Muscle of leg (tissue), 11 donors: ENCODE data around the gene NASP. TPM values are rescaled to one million over a fixed set of nuclear protein-coding genes. Genes with fewer than 3 reads are reported as not detected.

Experiments
- DNase-seq: peaks from one replicate; pipeline ENCODE4 v3.0.0; 2013
- H3K27ac ChIP-seq: one replicate; pipeline ENCODE4 v1.5.1; 2013; ENCODE audit warnings: mild to moderate bottlenecking, low read length, control low read depth
- H3K27me3 ChIP-seq: one replicate; pipeline ENCODE4 v1.6.1; 2013; ENCODE audit warnings: low read length; ENCODE audit not compliant: control insufficient read depth, insufficient read depth
- H3K36me3 ChIP-seq: one replicate; pipeline ENCODE4 v1.6.1; 2013; ENCODE audit warnings: low read length; ENCODE audit not compliant: control insufficient read depth, insufficient read depth
- H3K4me1 ChIP-seq: one replicate; pipeline ENCODE4 v1.6.1; 2013; ENCODE audit warnings: low read length; ENCODE audit not compliant: control insufficient read depth, insufficient read depth
- H3K4me3 ChIP-seq: one replicate; pipeline ENCODE4 v1.5.1; 2013; ENCODE audit warnings: low read length, control low read depth
- H3K9me3 ChIP-seq: replicated peaks from 2 replicates; pipeline ENCODE4 v1.6.1; 2013; ENCODE audit warnings: low read depth, low read length; ENCODE audit not compliant: control insufficient read depth
- WGBS: methylation state at CpG from one replicate; pipeline ENCODE4 v1.1.5; 2013; ENCODE audit warnings: missing lambda C conversion rate; ENCODE audit not compliant: insufficient coverage; 5-methylcytosine and 5-hydroxymethylcytosine counted together
- polyA plus RNA-seq, 8 donors: library from polyadenylated mRNA; unstranded; fragments of 120-200 nt; gene quantifications; one replicate each; pipeline versions ENCODE4 v1.2.1 to v1.2.3, GENCODE V29; 2013; ENCODE audit warnings: inconsistent platforms in 1 of 8, low replicate concordance in 1 of 8; ENCODE audit not compliant: insufficient read length in 8 of 8, insufficient read depth in 1 of 8
- total RNA-seq: library from RNA; stranded (reverse); fragments of 120-200 nt; gene quantifications from one replicate; pipeline ENCODE4 v1.2.4, GENCODE V29; 2013

NASP gene
- total and polyA plus RNA-seq, 9 donors: 56.4 to 188 (median 158) TPM

DNA sequence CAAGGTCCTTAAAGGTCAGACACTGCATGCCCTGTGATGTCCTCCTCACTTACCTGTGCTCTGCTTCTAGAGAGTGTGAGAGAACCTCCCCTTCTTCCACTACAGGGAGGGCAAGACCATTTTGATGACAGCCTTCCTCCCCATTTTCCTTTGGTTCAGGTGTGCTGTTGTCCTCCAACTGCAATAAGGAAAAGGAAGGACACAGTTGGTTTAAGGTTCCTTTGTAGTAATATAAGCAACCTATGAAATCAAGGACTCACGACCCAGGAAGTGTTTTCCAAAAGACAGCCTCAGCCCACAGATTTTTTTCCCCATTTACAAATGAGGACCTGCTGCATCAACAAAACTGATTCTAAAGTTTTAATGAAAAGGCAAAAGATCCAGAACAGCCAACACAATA is 46.6 kb downstream of the NASP start:
- H3K4me1 ChIP-seq: no peaks in the 10 kb centered on the region
- DNase-seq: no peak
- H3K27ac ChIP-seq: no peak overlapping the region
- H3K9me3 ChIP-seq: no peaks in the 10 kb centered on the region
- no peak overlapping the region for H3K4me3 ChIP-seq
- H3K27me3 ChIP-seq: no peaks in the 10 kb centered on the region
- no CpG with 5 or more reads among the region's 1 CpG for WGBS
- peaks cover 71% of the 10 kb centered on the region for H3K36me3 ChIP-seq

DNA sequence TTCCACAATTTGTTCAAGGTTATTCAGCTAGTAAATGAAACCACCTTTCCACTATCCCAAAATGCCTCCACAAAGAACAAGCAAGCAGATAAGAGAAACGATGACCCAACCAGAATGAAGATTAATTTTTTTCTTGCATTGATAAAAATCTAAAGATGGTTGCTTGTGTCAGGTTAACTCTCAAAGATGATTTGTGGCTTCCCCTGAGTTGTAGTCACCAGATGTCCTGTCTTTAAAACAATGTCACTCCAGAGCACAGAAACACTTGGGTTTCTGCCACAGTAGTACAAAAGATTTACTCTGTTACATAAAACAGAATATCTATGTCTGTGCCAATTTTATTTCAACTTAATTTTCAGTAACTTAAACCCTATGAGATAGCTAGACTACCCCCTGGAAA is 51.4 kb downstream of the NASP start:
- no peak overlapping the region for H3K4me3 ChIP-seq
- no peak for DNase-seq
- no CpG with 5 or more reads among the region's 1 CpG for WGBS
- H3K9me3 ChIP-seq: no peaks in the 10 kb centered on the region
- peaks cover 60% of the 10 kb centered on the region for H3K36me3 ChIP-seq
- H3K4me1 ChIP-seq: no peaks in the 10 kb centered on the region
- H3K27ac ChIP-seq: no peak overlapping the region
- H3K27me3 ChIP-seq: no peaks in the 10 kb centered on the region

DNA sequence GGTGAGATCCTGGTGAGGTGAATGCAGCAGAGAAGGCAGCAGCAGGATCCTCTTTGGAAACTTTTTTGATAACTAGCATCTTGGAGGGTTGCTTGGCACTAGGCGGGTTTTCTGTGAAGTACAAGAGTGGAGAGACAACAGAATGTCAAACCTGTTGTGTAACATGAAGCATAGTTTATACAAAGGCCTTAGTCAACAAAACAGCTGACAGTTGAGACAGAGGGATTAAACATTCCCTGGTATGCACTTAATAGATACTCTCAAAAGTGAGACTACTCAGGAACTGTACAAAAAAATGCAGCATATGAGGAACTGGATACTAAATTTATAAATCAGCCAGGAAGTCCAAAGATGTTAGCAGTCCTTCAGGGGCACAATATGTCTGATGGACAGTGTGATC is 56.5 kb downstream of the NASP start:
- DNase-seq: no peak
- H3K4me3 ChIP-seq: no peak overlapping the region
- H3K36me3 ChIP-seq: peaks cover 47% of the 10 kb centered on the region
- no peaks in the 10 kb centered on the region for H3K27me3 ChIP-seq
- no peak overlapping the region for H3K27ac ChIP-seq
- no peaks in the 10 kb centered on the region for H3K4me1 ChIP-seq
- no peaks in the 10 kb centered on the region for H3K9me3 ChIP-seq
- WGBS: no CpG with 5 or more reads among the region's 1 CpG

DNA sequence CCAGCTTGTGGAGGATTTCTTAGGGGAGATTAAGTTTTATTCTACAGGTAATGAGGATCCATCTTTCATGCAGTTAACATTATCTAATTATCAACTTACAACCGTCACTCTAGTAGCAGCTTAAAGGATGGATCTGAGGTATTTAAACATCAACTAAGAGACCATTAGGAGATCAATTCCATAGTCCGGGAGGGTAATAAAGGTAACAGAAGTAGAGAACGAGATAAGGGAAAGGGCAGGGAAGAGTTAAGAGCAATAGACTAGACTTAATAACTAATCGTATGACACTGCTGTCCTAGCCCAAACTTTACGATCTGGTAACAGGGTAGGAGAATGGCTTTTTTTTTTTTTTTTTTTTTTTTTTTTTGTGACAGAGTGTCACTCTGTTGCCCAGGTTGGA is 59.5 kb downstream of the NASP start:
- peaks cover 52% of the 10 kb centered on the region for H3K36me3 ChIP-seq
- H3K27me3 ChIP-seq: no peaks in the 10 kb centered on the region
- no peak overlapping the region for H3K27ac ChIP-seq
- WGBS: no CpG with 5 or more reads among the region's 5 CpGs
- no peaks in the 10 kb centered on the region for H3K4me1 ChIP-seq
- no peaks in the 10 kb centered on the region for H3K9me3 ChIP-seq
- no peak for DNase-seq
- H3K4me3 ChIP-seq: no peak overlapping the region

DNA sequence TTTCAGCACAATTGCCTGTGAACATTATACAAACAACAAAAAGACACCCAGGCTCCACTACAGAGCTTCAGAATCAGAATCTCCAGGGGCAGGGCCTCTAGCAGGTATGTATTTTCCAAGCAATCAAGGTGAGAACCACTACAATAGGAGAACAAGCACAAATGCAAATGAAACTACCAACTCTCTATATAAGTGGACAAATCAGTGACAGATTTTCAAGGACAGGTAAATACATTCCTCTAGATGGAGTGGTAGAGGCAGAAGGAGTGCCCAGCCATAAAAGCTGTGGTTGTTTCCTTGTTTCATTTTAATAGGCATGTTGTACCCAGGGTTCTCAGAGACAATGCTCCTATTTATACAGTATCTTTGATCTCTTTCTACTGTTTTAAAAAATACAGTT is 60.1 kb downstream of the NASP start:
- H3K4me1 ChIP-seq: no peaks in the 10 kb centered on the region
- H3K27ac ChIP-seq: no peak overlapping the region
- H3K36me3 ChIP-seq: peaks cover 48% of the 10 kb centered on the region
- no peaks in the 10 kb centered on the region for H3K27me3 ChIP-seq
- H3K9me3 ChIP-seq: no peaks in the 10 kb centered on the region
- DNase-seq: no peak
- H3K4me3 ChIP-seq: no peak overlapping the region

DNA sequence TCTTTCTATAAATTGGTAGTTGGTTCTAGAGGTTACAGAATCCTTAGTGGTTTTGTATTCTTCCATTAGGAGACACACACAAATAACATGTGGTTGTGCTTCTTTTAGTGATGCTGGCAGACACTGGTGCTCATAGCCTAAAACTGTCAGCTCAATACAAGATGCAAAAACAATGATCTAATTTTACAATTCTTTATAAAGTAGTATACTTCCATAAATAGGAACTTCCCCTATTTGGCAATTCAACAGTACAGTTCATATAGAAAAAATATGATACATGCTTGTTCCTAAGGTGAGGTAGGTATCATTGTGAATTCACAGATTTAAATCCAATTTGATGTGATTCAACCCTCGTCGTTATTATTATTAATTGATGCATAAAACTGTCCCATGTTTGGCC is 60.8 kb downstream of the NASP start:
- Histone ChIP-seq H3K9me3 (no peaks in the 10 kb centered on the region), H3K4me3 (no peak overlapping the region), H3K36me3 (peaks cover 42% of the 10 kb centered on the region), H3K4me1 (no peaks in the 10 kb centered on the region), H3K27me3 (no peaks in the 10 kb centered on the region), H3K27ac (no peak overlapping the region)
- WGBS: no CpG with 5 or more reads among the region's 2 CpGs
- no peak for DNase-seq

DNA sequence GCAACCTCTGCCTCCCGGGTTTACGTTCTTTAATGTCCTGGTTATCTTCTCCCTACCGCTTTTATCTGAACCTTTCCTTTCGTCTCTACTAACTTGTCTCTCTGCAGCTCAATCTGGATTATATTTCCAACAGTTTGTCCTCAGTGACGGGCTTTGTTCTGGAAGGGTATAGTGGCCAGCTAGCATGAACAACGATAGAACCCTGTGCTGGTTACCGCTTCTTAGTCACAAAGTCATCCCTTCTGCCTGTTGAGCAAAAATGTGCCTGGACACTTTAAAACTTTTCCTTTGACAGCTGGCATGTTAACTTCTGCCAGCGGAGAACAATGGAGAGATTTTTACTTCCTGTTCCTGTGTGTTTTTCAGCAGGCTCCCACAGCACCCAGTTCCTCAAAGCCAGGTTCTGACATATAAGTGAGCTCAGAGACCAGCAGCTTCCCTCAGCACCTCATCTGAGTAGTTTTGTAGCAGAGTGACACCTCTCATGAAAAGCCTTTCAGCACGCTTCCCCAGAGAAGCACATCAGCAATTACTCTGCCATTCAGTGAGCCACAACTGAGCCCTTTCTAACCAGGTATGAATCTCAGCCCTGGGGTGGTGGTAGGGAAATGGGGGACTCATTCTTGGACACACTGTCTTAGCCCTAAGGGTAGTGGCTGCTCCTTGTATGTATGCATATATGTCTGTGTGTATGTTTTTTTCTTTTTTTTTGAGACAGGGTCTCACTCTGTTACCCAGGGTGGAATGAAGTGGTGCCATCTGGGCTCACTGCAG is 63.6 kb downstream of the NASP start:
- Histone ChIP-seq H3K4me3 (no peak overlapping the region), H3K9me3 (no peaks in the 10 kb centered on the region), H3K27me3 (no peaks in the 10 kb centered on the region), H3K27ac (no peak overlapping the region), H3K36me3 (peaks cover 32% of the 10 kb centered on the region), H3K4me1 (no peaks in the 10 kb centered on the region)
- WGBS: 91% methylated on average over 5 of the region's 9 CpGs
- DNase-seq: peak; percentile 42

DNA sequence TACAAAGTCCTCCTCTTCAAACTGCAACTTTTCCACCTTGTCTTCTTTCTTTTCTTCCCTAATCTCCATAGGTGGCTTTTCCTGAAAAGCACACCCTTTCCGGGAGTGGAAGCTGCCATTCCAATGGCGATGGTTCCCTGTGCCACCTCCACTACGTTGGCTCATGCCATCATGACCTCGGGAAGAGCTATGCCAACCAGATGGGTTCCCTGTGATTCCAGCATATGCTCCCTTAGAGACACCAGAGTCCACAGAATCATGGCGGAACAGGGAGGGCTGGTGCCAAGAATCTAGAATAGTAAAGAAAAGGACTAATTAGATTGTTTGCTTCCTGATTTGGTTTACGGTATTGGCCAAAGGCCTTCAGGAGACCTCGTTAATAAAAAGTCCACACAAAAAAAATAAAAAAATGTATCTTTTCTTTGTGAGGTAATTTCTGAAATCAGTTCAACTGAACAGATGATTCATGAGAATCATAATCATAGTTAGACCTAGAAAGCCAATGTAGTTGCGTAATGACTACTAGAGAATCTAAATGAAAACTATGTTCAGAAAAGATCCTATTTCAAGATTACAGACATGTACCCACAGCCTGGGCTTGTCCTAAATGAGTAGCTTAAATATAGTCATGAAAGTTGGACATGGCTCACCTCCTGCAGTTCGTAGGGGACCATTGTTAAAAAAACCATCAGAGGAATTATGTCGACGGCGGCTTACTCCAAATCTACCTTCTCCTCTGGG is 70.9 kb downstream of the NASP start:
- H3K9me3 ChIP-seq: no peaks in the 10 kb centered on the region
- H3K4me1 ChIP-seq: no peaks in the 10 kb centered on the region
- no peaks in the 10 kb centered on the region for H3K27me3 ChIP-seq
- no peak for DNase-seq
- 96% methylated on average over 4 of the region's 12 CpGs for WGBS
- H3K27ac ChIP-seq: no peak overlapping the region
- H3K4me3 ChIP-seq: no peak overlapping the region
- H3K36me3 ChIP-seq: peaks cover 62% of the 10 kb centered on the region

DNA sequence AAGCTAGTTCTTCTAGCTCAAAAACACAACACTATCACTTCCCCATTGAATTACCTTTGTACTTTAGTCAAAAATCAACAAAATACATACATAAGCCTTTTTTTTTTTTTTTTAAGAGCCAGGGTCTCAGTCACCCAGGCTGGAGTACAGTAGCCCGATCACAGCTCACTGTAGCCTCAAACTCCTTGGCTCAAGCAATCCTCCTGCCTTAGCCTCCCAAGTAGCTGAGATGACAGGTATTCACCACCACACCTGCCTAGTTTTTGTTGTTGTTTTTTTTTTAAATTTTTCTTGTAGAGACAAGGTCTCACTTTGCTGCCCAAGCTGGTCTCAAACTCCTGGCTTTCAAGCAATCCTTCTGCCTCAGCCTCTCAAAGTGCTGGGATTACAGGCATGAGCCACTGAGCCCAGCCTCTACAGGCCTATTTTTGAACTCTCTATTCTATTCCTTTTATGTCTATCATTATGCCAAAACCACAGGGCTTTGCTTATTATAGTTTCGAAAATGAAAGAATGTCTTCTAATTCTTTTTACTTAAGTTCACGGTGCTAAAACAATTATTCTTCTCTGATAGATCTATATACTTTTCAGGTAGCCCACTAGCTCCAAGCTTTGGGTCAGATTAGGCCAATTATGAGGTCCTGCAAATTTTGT is 72.9 kb downstream of the NASP start:
- no CpG with 5 or more reads among the region's 3 CpGs for WGBS
- H3K36me3 ChIP-seq: peaks cover 54% of the 10 kb centered on the region
- DNase-seq: no peak
- no peak overlapping the region for H3K27ac ChIP-seq
- no peaks in the 10 kb centered on the region for H3K27me3 ChIP-seq
- H3K4me1 ChIP-seq: no peaks in the 10 kb centered on the region
- H3K4me3 ChIP-seq: no peak overlapping the region
- H3K9me3 ChIP-seq: no peaks in the 10 kb centered on the region

DNA sequence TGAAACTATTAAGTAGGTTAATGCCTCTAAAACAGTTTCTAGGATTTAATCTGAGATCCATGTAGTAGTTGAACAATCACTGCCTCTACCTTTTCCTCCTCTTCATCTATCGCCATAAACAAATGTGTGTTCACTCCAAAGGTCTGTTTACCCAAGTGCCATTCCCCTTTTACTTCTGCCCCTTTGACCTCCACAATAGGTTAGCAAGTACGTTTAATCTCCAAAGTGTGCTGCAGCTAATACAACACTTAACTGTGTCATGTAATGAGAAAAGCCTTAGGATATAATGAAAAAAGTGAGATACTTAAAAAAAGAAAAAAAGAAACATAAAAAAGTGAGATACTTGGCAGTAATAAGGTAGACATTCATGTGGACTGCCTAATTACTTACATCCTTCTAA is 74.3 kb downstream of the NASP start:
- Histone ChIP-seq H3K27me3 (no peaks in the 10 kb centered on the region), H3K27ac (no peak overlapping the region), H3K9me3 (no peaks in the 10 kb centered on the region), H3K4me3 (no peak overlapping the region), H3K4me1 (no peaks in the 10 kb centered on the region), H3K36me3 (peaks cover 51% of the 10 kb centered on the region)
- DNase-seq: no peak
- WGBS: no CpG with 5 or more reads among the region's 2 CpGs
